GM21360 (cell line): ENCODE measurements around the gene CD200R1.

Experiments used
- ATAC-seq: cut with Tn5 transposase; IDR thresholded peaks from one replicate; pipeline ENCODE4 v1.9.1; 2021; ENCODE audit warnings: mild to moderate bottlenecking, moderate library complexity; ENCODE audit not compliant: unreplicated experiment

Gene CD200R1, protein sequence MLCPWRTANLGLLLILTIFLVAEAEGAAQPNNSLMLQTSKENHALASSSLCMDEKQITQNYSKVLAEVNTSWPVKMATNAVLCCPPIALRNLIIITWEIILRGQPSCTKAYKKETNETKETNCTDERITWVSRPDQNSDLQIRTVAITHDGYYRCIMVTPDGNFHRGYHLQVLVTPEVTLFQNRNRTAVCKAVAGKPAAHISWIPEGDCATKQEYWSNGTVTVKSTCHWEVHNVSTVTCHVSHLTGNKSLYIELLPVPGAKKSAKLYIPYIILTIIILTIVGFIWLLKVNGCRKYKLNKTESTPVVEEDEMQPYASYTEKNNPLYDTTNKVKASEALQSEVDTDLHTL

DNA sequence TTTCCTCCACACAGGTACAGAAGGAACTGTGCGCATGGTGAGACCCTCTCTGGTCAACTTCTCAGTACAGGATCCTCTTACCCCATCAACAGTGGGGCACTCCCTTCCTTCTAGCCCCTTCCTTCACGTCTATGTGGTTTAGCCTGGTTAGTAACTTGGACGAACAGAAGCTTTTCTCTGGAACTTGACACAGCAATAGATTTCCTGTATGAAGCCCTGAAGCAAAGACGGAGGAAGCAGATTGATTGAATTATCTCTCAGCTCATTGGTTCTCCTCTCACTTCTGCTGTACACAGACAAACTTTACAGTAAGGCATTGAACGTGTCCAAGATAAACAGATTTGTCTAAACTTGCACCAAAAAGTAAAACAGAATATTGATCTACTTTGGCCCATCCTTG, at the start of gene CD200R1:
Gene CD200R1, minus strand, starts transcription at position 210 of the 400 bp plus-strand sequence. CDS start 246 bp downstream, outside the sequence.
- no peak for ATAC-seq

DNA sequence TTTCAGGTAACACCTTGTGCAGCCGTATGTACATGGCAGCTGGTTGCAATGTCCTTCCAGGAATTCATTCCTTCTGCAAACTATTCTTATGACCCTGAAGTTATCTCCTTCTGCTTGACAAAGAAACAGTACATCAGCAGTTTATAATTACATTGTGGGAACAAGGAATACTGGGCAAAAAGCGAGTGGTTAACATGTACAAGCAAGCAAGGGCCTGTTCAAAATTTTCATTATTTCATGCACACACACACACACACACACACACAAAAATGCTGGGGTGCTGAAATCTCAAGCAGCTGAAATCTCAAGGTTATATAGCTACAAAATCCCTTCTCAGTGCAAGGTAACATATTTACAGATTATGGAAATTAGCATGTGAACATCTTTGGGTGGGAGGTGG, 46.6 kb upstream of the CD200R1 start:
- ATAC-seq: no peak

DNA sequence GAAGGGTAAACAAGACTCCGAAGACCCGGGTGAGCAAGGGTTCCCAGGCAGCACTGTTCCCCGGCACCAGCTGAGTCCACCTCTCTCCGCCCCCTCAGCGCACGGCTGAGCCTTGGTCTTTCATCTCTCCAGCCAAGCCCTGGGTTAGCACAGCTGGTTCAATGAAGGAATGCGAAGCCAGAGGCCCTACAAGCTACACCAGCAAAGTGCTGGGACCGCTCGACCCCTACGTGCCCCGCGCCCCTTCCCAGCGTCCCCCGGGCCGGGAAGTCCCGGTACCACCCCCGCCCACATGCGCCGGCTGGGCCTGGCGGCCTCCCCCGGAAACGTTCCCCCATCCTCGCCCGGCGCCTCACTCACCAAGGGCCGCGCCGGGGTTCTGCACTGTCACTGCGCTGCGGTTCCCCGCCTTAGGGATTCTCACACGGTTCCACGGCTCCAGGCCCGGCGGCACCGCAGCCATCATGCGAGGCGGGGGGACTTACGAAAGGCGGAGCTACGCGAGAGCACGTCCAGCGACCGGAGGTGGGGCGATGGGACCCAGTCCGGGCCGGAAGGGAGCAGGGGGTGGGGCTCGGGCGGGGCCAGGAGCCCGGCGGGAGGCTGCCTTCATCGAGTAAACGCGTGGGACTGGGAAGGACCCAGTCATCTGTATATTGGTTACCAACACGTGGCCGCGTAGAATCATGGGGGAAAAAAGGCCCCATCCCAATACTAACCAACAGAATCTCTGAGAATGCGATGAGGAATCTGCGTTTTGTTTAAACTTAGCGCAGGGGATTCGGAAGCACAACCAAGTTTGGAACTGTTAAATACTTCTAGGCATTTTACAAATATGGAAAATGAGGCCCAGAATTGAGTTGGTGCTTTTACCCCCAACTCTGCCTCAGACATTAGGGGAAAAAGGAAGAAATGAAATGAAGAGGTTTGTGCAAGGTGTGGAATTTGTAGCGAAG, 44.6 kb upstream of the CD200R1 start:
- peak; percentile 90 for ATAC-seq

DNA sequence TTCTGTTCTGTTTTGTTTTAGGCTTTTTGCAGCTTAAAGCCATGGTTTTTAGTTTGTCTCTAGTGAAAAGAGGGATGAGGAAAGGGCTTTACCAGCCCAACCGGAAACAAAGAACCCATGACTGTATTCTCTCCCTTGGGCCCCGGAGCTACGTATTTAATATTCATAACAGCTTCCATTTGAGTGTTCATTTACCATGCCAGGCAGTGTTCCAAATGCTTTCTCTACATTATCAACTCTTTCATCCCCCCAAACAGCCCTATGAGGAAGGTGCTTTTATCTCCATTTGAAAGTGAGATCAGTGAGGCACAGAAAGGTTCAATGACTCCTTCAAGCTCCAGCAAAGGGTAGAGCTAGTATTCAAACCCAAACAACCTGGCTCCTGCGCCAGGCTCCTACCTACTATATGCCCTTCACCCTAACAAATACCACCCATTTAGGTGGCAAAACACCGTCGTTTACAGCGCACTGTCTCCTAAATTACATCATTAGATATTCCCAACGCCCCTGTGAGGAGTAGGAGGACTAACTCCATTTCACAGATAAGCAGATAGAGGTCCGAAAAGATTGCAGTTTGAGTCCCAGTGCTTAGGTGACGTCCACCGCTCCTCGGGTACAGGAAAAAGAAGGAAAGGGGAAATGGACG, 43.8 kb upstream of the CD200R1 start:
- no peak for ATAC-seq

DNA sequence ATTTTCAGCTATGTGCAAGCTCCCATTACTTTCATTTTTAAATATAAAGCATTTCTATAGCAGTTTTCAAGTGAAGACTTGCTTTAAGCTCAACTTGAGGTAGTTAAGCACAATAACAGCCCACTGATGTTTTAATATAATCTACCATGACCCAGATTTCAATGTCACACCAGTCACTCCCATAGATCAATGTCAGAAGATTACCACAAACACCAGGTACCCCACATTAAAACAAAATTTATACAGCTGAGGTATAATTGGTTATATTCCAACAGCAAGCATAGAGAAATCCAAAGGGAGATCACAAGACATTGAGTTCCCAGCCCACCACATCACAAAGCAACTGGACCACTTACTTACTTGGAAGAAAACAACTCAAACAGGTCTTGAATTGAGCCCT, 38.7 kb upstream of the CD200R1 start:
- no peak for ATAC-seq

DNA sequence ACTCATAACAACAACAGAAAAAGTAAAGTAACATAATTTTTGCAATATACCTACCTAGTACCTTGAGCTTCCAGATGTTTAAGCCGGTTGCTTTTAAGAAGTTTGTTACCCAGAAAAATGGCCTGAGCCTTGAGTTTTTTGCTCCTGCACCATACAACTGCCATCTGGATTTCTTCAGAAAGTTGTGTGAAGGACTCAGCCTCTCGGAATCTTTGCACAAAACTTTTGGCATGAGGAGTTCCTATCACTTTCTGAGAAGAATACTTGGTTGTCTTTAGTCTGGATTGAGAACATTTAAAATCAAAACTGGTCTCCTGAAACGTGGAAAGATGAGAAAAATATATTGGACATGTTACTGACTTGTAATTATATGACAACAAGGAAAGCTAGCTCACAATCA, 33.2 kb upstream of the CD200R1 start:
- ATAC-seq: no peak

DNA sequence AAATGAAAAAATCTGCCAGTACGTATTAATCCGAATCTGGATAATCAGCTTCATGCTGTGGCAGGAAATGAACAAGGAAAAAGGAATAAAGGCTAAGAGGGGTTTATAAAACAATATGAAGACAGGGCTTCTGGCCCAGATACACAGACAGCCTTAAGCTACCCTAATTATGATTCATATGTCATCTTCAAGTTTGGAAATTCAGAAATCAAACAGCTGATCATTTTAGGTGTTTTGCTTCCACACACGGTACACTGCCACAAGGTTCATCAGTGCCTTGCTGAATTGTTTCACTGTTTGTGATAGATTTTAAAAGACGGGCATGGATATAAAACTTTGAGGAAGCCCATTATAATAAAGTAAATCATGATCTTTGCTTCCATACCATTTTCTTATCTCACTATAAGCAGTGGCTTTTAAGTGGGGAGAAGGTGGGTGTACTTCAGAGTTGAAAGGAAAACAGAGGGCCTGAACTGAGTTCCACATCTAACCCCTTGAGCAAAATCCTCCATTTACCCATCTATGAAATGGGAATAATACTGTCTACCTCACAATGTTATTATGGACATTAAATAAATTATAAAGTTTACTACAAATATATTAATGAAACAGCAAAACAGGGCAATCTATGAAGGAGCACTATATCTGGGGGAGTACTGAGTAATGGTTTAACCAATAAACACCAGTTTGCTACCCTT, 31.6 kb upstream of the CD200R1 start:
- ATAC-seq: no peak

DNA sequence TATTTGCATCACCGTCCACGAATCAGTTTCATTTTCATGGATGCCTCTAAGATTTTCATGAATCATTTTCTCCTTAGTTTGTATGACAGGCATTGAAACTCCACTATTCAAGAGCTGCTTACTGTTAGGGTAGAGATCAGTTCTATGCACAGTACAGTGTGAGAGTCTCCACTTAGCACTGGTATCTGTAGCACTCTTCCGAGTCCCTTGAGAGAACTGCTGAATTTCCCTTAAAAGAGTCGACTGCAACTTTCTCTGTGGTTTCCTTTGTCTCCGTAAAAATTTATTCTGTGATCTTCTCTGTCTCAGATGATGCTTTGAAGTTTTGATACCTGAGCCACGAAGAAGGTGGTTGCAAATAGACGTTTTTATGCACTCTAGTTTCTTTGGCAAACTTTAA, 30.7 kb upstream of the CD200R1 start:
- ATAC-seq: no peak

DNA sequence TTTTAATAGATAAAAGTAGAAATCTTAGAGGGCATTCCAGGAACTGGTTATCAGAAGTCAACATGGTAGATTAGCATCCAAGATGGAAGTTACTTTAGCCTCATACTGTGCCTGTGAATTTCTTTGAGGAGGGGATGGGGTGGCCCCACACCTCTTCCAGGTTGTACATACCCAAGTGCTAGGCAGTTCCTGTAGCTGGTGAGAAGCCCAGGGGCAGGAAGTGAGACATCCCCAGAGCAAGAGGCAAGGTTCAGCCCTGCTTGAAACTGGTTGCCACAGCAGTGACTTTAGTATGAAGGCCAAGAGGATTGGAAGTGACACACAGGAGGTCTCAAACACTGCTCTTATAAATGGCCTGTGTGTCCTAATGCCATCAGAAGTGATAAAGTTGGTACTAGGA, 27.8 kb upstream of the CD200R1 start:
- no peak for ATAC-seq

DNA sequence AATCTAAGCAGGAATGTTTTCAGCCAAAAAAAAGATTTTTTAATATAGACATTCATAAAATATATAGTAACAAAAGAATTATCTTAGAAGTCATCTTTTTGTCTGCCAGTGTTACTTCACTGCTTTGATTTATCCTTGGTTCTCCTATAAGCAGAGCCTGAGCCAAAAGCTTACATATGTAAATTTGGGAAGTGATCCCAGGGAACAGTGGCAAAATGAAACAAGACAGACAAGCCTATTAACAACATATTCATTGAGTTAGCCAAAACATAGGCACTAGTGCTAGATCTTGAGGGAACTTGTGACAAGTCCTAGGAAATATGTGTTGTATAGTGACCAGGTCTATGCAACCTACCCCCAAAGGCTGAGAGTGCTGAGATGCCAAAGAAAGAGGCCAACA, 27.1 kb upstream of the CD200R1 start:
- no peak for ATAC-seq

DNA sequence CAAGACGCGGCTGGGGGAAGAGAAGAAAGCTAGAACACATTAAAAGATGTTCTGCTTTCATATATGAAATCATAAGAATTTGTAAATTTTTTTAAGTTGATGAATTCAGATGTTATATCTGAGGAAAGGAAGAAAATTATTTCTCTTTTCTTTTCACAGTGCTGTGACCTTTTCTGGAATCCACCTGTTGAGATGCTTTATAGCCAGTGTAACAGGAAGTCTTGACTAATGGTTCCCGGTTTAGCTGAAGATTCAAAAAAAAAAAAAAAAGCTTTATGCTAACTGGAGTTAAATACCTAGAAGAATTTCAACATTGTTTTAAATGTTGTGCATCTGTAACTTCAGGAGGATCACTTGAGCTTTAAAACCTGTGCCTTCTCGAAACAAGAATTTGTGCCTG, 25.8 kb upstream of the CD200R1 start:
- ATAC-seq: no peak

DNA sequence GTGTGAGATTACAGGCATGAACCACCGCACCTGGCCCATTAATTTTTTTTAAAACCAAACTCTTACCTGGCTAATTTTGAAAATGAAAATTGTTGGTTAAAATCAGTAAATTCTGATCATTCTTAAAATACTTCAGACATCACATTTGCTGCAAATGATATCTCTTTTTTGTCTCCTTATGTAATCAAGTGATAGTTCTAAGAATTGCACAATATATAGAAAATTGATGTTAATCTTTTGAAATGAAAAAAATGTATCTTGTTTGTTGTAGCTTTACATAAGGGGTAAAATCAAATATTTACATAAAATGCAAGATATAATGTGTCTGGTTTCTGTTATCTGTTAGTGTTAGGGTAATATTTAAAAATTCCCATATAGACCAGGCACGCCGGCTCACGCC, 20.9 kb upstream of the CD200R1 start:
- ATAC-seq: no peak

DNA sequence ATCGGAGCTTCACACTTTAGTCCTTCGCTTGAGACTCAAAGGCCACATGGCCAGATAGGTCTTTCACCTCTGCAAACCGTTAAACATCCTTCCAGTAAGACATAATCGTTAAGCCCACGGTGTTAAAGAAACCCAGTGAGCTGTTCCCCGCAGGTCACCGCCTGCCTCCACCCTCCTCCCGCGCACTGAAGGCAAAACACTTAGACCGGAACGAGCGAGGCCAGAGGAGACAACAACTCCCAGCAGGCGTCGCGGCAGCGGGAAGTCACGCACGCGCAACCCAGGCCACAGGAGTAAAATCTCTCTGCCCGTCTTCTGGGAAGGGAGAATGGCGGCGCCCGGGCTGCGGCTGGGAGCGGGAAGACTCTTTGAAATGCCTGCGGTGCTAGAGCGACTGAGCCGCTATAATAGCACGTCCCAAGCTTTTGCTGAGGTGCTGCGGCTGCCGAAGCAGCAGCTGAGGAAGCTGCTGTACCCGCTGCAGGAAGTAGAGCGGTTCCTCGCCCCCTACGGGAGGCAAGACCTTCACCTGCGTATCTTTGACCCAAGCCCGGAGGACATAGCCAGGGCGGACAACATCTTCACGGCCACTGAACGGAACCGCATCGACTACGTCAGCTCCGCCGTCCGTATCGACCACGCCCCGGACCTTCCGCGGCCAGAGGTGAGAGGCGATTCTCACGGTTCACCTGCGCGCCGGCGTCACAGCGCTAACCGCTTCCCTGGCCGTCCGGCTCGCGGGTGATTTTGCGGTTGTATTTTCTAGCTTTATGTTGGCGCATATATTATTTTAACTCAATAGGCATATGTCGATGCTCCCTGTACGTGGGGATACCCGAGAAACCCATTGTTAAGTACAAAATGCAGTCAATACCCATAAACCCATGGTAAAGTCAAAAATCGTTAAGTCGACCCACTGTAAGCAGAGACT, 16.0 kb upstream of the CD200R1 start, which contains the start of gene GTPBP8:
Gene GTPBP8, plus strand, starts transcription at position 313 of the 931 bp plus-strand sequence. Its CDS starts 16 bp downstream, at position 329.
- ATAC-seq: peak; percentile 89

DNA sequence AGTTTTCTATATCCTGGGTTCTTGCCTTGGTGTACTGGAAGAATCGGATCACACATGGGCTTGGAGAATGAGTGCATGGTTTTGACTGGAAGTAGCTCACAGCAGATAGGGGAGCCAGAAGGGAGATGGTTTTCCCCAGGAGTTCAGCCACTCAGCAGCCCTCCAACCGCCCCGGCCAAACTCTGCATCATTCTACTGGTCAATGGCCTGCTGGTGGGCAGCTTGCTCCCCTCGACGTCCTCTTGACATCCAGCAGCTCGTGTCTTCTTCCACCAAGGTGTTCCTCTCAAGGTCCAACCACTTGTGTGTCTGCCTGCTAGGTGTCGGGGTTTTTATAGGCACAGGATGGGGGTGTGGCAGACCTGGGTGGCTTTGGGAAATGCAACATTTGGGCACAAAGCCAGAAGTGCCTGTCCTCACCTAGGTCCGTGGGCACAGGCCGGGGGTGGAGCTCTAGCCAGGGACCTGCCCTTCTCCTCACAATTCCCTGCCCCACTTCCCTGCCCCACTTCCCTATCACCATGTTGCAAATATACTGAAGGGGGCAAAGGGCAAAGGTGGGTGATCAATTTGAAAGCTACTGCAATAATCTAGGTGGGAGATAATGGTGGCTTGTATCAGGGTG, 12.9 kb upstream of the CD200R1 start:
- no peak for ATAC-seq

DNA sequence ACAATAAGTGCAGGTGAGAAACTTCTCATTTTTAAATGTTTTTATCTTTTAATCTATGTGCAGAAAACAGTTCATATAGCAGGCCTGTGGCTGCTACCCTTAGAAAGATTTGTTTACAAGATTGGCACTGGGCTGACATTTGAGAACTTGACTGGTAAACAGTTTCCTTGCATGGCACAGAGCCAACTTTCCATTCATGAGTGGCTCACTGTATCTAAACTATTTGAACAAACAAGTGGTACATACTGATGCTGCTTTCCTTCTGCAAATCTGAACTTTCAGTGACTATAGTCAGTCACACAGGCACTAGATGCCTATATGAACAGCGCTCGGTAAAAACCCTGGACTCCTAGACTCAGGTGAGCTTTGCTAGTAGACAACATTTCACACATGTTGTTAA, 9.6 kb upstream of the CD200R1 start:
- no peak for ATAC-seq

DNA sequence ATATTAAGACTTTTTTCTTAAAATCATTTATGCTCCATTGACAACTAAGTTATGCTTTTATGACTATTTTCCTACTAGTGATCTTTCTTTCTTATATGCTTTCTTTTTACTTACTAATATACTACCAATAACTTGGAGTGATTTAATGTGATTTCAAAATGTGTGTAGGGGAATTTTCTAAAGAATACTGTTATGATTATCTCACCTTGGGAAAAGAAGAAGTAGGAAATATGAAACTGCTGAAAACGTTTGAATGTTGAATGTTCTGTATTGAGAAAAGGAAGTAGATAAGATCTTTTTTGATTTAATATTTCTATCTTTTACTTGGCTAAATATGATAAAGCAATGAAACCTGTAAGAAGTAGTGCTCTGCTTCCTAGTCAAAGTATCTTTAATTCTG, 7.8 kb upstream of the CD200R1 start:
- no peak for ATAC-seq

DNA sequence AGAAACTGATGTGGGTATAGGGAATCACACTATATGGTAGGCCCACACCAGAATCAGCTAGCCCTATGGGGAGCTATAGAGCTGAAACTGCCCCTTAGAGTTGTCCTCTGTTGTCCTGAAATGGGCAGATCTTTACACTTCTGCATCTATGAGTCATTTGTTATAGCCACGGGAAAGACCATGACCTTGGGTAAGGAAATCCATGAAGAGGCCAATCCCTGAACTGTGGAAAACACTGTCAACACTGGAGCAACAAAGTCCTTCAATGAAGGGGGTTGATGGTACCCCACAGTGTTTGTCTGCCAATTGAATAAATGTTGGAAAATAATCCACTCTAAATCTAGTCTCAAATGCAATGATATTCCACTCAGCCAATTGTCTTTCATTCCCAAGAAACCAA, 5.2 kb upstream of the CD200R1 start:
- no peak for ATAC-seq

DNA sequence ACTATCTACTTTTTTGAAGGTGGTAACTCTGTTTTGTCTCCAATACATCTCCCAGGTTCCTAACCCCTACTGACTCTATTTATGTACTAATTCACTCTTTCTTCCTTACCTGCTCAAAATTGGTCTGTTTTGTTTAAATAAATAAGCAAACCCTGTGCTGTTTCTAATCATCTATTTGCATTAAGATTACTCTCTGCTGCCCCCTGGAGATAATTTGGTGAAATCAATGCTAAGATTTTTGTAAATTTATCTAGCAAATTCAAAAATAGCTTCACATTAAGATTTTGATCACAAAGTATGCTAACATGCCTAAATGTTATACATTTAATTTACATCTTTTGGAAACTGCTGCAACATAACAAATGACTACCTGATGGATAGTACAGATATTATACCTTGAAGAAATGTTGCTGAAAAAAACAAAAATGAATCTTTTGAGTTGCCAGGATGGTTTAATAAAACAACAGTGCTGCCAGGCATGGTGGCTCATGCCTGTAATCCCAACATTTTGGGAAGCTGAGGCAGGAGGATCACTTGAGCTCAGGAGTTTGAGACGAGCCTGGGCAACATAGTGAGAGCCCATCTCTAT, 4.4 kb upstream of the CD200R1 start:
- no peak for ATAC-seq

DNA sequence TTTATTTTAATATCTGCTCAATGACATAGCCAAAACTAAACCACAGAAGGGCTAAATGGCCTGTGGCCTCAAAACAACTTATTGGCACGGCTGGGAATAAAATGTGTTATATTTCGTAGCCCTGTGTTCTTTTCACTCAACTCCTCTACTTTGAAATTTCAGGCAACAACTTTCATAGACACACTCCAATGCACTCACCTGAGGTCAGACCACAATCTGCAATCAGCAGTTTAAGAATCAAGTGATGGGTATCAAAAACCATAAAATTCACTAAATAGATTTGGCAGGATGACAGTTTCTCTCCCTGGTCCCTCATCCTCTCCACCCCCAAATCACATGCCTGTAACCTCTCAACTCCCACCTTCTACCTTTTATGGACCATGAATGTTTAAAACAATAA, 2.0 kb upstream of the CD200R1 start:
- no peak for ATAC-seq
